GM21786 (cell line): Measurements from ENCODE around the gene ST8SIA5.

Experiments used
- ATAC-seq: cut with Tn5 transposase; IDR thresholded peaks from one replicate; pipeline ENCODE4 v1.9.1; 2021; ENCODE audit not compliant: unreplicated experiment

The ST8SIA5 gene

GRCh38 chr18:46632401-46633071 lies 124.3 kb downstream of the ST8SIA5 start:
- no peak for ATAC-seq

GRCh38 chr18:46630991-46631390 lies 125.9 kb downstream of the ST8SIA5 start:
- no peak for ATAC-seq

GRCh38 chr18:46630160-46630559 lies 126.7 kb downstream of the ST8SIA5 start:
- no peak for ATAC-seq

GRCh38 chr18:46629361-46629760 lies 127.5 kb downstream of the ST8SIA5 start:
- ATAC-seq = no peak

- no peak for ATAC-seq
Observed at GRCh38 chr18:46628206-46628605, 128.6 kb downstream of the ST8SIA5 start.

GRCh38 chr18:46627136-46627535 lies 129.7 kb downstream of the ST8SIA5 start:
- ATAC-seq = no peak

GRCh38 chr18:46625069-46625468 lies 131.8 kb downstream of the ST8SIA5 start:
- no peak for ATAC-seq

- ATAC-seq = no peak
Observed at GRCh38 chr18:46624127-46624526, 132.7 kb downstream of the ST8SIA5 start.

GRCh38 chr18:46623541-46623940 lies 133.3 kb downstream of the ST8SIA5 start:
- no peak for ATAC-seq

- no peak for ATAC-seq
Observed at GRCh38 chr18:46622999-46623398, 133.9 kb downstream of the ST8SIA5 start.

- no peak for ATAC-seq
Observed at GRCh38 chr18:46622451-46622850, 134.4 kb downstream of the ST8SIA5 start.

- no peak for ATAC-seq
Observed at GRCh38 chr18:46621871-46622270, 135.0 kb downstream of the ST8SIA5 start.

- ATAC-seq = no peak
Observed at GRCh38 chr18:46621111-46621766, 135.6 kb downstream of the ST8SIA5 start.

GRCh38 chr18:46619559-46619958 lies 137.3 kb downstream of the ST8SIA5 start:
- ATAC-seq = no peak
